Spleen (tissue), 11 donors: ENCODE data around the gene VEPH1. TPM values are rescaled to one million over a fixed set of nuclear protein-coding genes. Genes with fewer than 3 reads are reported as not detected.

Experiments used
- DNase-seq: peaks from one replicate; pipeline ENCODE4 v3.0.0-alpha.2; 2020
- H3K27ac ChIP-seq, 8 donors: fragments of 200-600 bp; sonication (generic) in 7 of 8; 1 replicate in 4 of 8; 2 replicates in 4 of 8; pipeline versions ENCODE4 v1.5.0 to v1.8.0; 2016 to 2021; ENCODE audit warnings: inconsistent platforms in 4 of 8, mild to moderate bottlenecking in 4 of 8, moderate library complexity in 1 of 8
- H3K27me3 ChIP-seq, 7 donors: fragments of 200-600 bp; sonication (generic) in 6 of 7; replicated peaks in 1 of 7; 1 replicate in 4 of 7; 2 replicates in 3 of 7; pipeline versions ENCODE4 v1.5.0 to v1.8.0; 2016 to 2021; ENCODE audit warnings: inconsistent platforms in 3 of 7, mild to moderate bottlenecking in 1 of 7
- H3K36me3 ChIP-seq, 6 donors: fragments of 200-600 bp; sonication (generic) in 5 of 6; 1 replicate in 4 of 6; 2 replicates in 2 of 6; pipeline versions ENCODE4 v1.5.0 to v1.8.0; 2016 to 2021; ENCODE audit warnings: inconsistent platforms in 2 of 6
- H3K4me1 ChIP-seq, 6 donors: fragments of 200-600 bp; sonication (generic) in 5 of 6; 1 replicate in 3 of 6; 2 replicates in 3 of 6; pipeline versions ENCODE4 v1.5.0 to v1.8.0; 2016 to 2021; ENCODE audit warnings: inconsistent platforms in 3 of 6
- H3K4me3 ChIP-seq, 8 donors: fragments of 200-600 bp; sonication (generic) in 7 of 8; 1 replicate in 4 of 8; 2 replicates in 4 of 8; pipeline versions ENCODE4 v1.5.0 to v1.8.0; 2016 to 2021; ENCODE audit warnings: inconsistent platforms in 4 of 8, mild to moderate bottlenecking in 4 of 8, moderate library complexity in 2 of 8
- H3K9me3 ChIP-seq, 8 donors: fragments of 200-600 bp; sonication (generic) in 7 of 8; 1 replicate in 4 of 8; 2 replicates in 4 of 8; pipeline versions ENCODE4 v1.5.0 to v1.8.0; 2016 to 2021; ENCODE audit warnings: inconsistent platforms in 4 of 8
- CTCF ChIP-seq, 11 experiments: fragments of 200-600 bp in 7 of 11; fragments of 450-650 bp in 4 of 11; sonication (generic) in 4 of 11; IDR thresholded peaks in 8 of 11; conservative IDR thresholded peaks in 3 of 11; 1 replicate in 7 of 11; 2 replicates in 4 of 11; pipeline versions ENCODE4 v1.4.0 to v1.8.0; 2016 to 2021; ENCODE audit warnings: antibody characterized with exemption in 11 of 11, inconsistent platforms in 4 of 11, mild to moderate bottlenecking in 1 of 11
- POLR2A ChIP-seq, 3 donors: fragments of 450-650 bp; IDR thresholded peaks; one replicate each; pipeline ENCODE4 v1.5.1; 2017; ENCODE audit warnings: antibody characterized with exemption in 3 of 3, mild to moderate bottlenecking in 1 of 3
- POLR2AphosphoS5 ChIP-seq, 3 donors: sonication (generic); formaldehyde crosslinking; IDR thresholded peaks; one replicate each; pipeline ENCODE4 v1.5.1; 2017; ENCODE audit warnings: antibody characterized with exemption in 3 of 3
- WGBS, 5 donors: extraction: QIAGEN DNeasy Blood & Tissue Kit in 3 of 5; methylation state at CpG; one replicate each; pipeline versions ENCODE4 v1.1.5 to v1.1.7; 2013 to 2018; 5-methylcytosine and 5-hydroxymethylcytosine counted together
- intact Hi-C: fragments of 100-400 bp; cut with DNase I; formaldehyde crosslinking; loops from one replicate; pipeline ENCODE4 v1.15.0; 2023; ENCODE audit warnings: low total_unique reads
- polyA plus RNA-seq, 3 donors: library from polyadenylated mRNA; stranded (reverse); fragments of 200-250 nt; gene quantifications; one replicate each; pipeline ENCODE4 v1.2.1, GENCODE V29; 2013
- total RNA-seq, 7 donors: library from RNA; depleted of rRNA in 3 of 7; stranded (reverse); fragments of >200 nt in 3 of 7; fragmentation: NEBNext Ultra II Directional in 4 of 7; extraction: Animal tissue kit (Norgen Biotek cat#: 25700) in 4 of 7; gene quantifications; one replicate each; pipeline versions ENCODE4 v1.1.0 to v1.2.1, GENCODE V29; 2016 to 2021
- donor health status: healthy with polysubstance abuse.
- donor health status: DM: no; HTN: no; CAD: no; lungs with moderate emphysema.
- donor health status: DM: no; HTN: no; CAD: no.
- donor health status: Bipolar disorder and iron deficiency.
- donor health status: healthy.
- donor health status: DM: no; HTN: no; CAD: no.
- donor health status: DM: yes; HTN: yes; CAD: no.

VEPH1 gene
- total and polyA plus RNA-seq, 10 donors: 0.26 to 19.6 (median 5.8) TPM

- TF ChIP-seq CTCF (IDR thresholded peaks at IDR 0.05 in 8 of 11, conservative IDR thresholded peaks at IDR 0.05 in 3 of 11): no peak
- TF ChIP-seq POLR2A (IDR thresholded peaks at IDR 0.05): no peak
- TF ChIP-seq POLR2AphosphoS5 (IDR thresholded peaks at IDR 0.05): no peak
- DNase-seq: no peak
- intact Hi-C loops: no loop called here
- no peaks in the 10 kb centered on the region for H3K36me3 ChIP-seq
- 81 to 100% (median 83%) methylated on average over 1 of the region's 1 CpG for WGBS, 5 donors
- no peaks in the 10 kb centered on the region for H3K9me3 ChIP-seq
- peaks cover 0 to 21% (median 0%) of the 10 kb centered on the region in 7 donors for H3K27me3 ChIP-seq
- H3K27ac ChIP-seq: no peak overlapping the region
- H3K4me1 ChIP-seq: no peaks in the 10 kb centered on the region
- no peak overlapping the region for H3K4me3 ChIP-seq
These were observed 39.4 kb downstream of the VEPH1 start for GRCh38 chr3:157463816-157464215.

- peaks cover 0 to 21% (median 0%) of the 10 kb centered on the region in 7 donors for H3K27me3 ChIP-seq
These were observed 43.0 kb downstream of the VEPH1 start for GRCh38 chr3:157460253-157460652.

GRCh38 chr3:157459706-157460105 is 43.5 kb downstream of the VEPH1 start:
- intact Hi-C loops: no loop called here

More at GRCh38 chr3:157460253-157460652, 43.0 kb downstream of the VEPH1 start:
- DNase-seq: no peak
- Histone ChIP-seq H3K4me3 (no peak overlapping the region), H3K27ac (no peak overlapping the region), H3K4me1 (no peaks in the 10 kb centered on the region), H3K9me3 (no peaks in the 10 kb centered on the region), H3K36me3 (no peaks in the 10 kb centered on the region)
- TF ChIP-seq CTCF (IDR thresholded peaks at IDR 0.05 in 8 of 11, conservative IDR thresholded peaks at IDR 0.05 in 3 of 11) (no peak), POLR2A (IDR thresholded peaks at IDR 0.05) (no peak), POLR2AphosphoS5 (IDR thresholded peaks at IDR 0.05) (no peak)
- 79 to 96% (median 83%) methylated on average over 2 of the region's 2 CpGs for WGBS, 5 donors
- intact Hi-C loops: no loop called here

GRCh38 chr3:157453824-157454223 is 49.4 kb downstream of the VEPH1 start:
- 77 to 96% (median 89%) methylated on average over 1 of the region's 1 CpG for WGBS, 5 donors

More at GRCh38 chr3:157459706-157460105, 43.5 kb downstream of the VEPH1 start:
- Histone ChIP-seq H3K36me3 (no peaks in the 10 kb centered on the region), H3K9me3 (no peaks in the 10 kb centered on the region), H3K4me1 (no peaks in the 10 kb centered on the region), H3K4me3 (no peak overlapping the region), H3K27ac (no peak overlapping the region), H3K27me3 (peaks cover 0 to 21% (median 0%) of the 10 kb centered on the region in 7 donors)
- no peak for DNase-seq
- TF ChIP-seq CTCF (IDR thresholded peaks at IDR 0.05 in 8 of 11, conservative IDR thresholded peaks at IDR 0.05 in 3 of 11) (no peak), POLR2A (IDR thresholded peaks at IDR 0.05) (no peak), POLR2AphosphoS5 (IDR thresholded peaks at IDR 0.05) (no peak)
- WGBS, 5 donors: 52 to 75% (median 70%) methylated on average over 2 of the region's 2 CpGs

More at GRCh38 chr3:157453824-157454223, 49.4 kb downstream of the VEPH1 start:
- DNase-seq: no peak
- intact Hi-C loops: no loop called here
- TF ChIP-seq POLR2AphosphoS5 (IDR thresholded peaks at IDR 0.05): no peak
- no peak for TF ChIP-seq CTCF (IDR thresholded peaks at IDR 0.05 in 8 of 11, conservative IDR thresholded peaks at IDR 0.05 in 3 of 11)
- TF ChIP-seq POLR2A (IDR thresholded peaks at IDR 0.05): no peak
- H3K4me3 ChIP-seq: no peak overlapping the region
- H3K9me3 ChIP-seq: peaks cover 0 to 2% (median 0%) of the 10 kb centered on the region in 8 donors
- no peaks in the 10 kb centered on the region for H3K4me1 ChIP-seq
- H3K27ac ChIP-seq: no peak overlapping the region
- H3K36me3 ChIP-seq: no peaks in the 10 kb centered on the region
- no peaks in the 10 kb centered on the region for H3K27me3 ChIP-seq
